ENCODE data around the gene HCN2. TPM values are rescaled to one million over a fixed set of nuclear protein-coding genes. Genes with fewer than 3 reads are reported as not detected.

Gene HCN2
- total and polyA plus RNA-seq, 2 of the 13 experiments (the other 11 are each of a cell fraction or from before 2014, with no cell fraction given): 0.01 TPM; not detected in 1

GRCh38 chr19:646779-647565 lies 57.3 kb downstream of the HCN2 start (continued):
- TF ChIP-seq CBX2 (IDR thresholded peaks at IDR 0.05; ENCODE audit: low read depth, low read length) (no peak), CBX2 (CRISPR knock-in tag; IDR thresholded peaks at IDR 0.05; ENCODE audit: low read depth) (no peak), SP5 (CRISPR knock-in tag; IDR thresholded peaks at IDR 0.05; ENCODE audit: borderline replicate concordance, low read depth) (no peak), ZNF777 (CRISPR knock-in tag; IDR thresholded peaks at IDR 0.05) (no peak), CERS6 (CRISPR knock-in tag; IDR thresholded peaks at IDR 0.05) (no peak), GPBP1L1 (CRISPR knock-in tag; IDR thresholded peaks at IDR 0.05) (no peak), ZNF274 (CRISPR knock-in tag; IDR thresholded peaks at IDR 0.05) (no peak), ZBTB21 (CRISPR knock-in tag; IDR thresholded peaks at IDR 0.05) (no peak), SMAD1 (CRISPR knock-in tag; IDR thresholded peaks at IDR 0.05; ENCODE audit: borderline replicate concordance, low read depth) (no peak), RFXAP (CRISPR knock-in tag; IDR thresholded peaks at IDR 0.05; ENCODE audit: borderline replicate concordance) (no peak), FOXA3 (CRISPR knock-in tag; IDR thresholded peaks at IDR 0.05) (no peak), SMARCE1 (IDR thresholded peaks at IDR 0.05; ENCODE audit: borderline replicate concordance) (no peak), TSC22D2 (CRISPR knock-in tag; IDR thresholded peaks at IDR 0.05; ENCODE audit: borderline replicate concordance) (no peak), ATF7-NPFF (CRISPR knock-in tag; IDR thresholded peaks at IDR 0.05; ENCODE audit: low read depth) (no peak), POLR2A (IDR thresholded peaks at IDR 0.05; ENCODE audit: insufficient read depth in 1 of 2, low read depth in 2 of 2, low read length in 2 of 2) (peak in 1 of 2 experiments; percentile 41; a peak in 1 of 4 replicates), HMGXB3 (CRISPR knock-in tag; IDR thresholded peaks at IDR 0.05; ENCODE audit: borderline replicate concordance) (no peak)
- TF ChIP-seq, protein P1, sequence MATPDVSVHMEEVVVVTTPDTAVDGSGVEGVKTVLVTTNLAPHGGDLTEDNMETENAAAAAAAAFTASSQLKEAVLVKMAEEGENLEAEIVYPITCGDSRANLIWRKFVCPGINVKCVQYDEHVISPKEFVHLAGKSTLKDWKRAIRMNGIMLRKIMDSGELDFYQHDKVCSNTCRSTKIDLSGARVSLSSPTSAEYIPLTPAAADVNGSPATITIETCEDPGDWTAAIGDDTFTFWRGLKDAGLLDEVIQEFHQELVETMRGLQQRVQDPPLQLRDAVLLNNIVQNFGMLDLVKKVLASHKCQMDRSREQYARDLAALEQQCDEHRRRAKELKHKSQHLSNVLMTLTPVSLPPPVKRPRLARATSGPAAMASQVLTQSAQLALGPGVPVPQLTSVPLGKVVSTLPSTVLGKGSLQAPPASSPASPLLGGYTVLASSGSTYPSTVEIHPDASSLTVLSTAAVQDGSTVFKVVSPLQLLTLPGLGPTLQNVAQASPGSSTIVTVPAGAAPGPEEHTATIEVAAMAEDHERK (CRISPR knock-in tag; IDR thresholded peaks at IDR 0.05; ENCODE audit: low read depth): no peak
- TF ChIP-seq, protein P2, sequence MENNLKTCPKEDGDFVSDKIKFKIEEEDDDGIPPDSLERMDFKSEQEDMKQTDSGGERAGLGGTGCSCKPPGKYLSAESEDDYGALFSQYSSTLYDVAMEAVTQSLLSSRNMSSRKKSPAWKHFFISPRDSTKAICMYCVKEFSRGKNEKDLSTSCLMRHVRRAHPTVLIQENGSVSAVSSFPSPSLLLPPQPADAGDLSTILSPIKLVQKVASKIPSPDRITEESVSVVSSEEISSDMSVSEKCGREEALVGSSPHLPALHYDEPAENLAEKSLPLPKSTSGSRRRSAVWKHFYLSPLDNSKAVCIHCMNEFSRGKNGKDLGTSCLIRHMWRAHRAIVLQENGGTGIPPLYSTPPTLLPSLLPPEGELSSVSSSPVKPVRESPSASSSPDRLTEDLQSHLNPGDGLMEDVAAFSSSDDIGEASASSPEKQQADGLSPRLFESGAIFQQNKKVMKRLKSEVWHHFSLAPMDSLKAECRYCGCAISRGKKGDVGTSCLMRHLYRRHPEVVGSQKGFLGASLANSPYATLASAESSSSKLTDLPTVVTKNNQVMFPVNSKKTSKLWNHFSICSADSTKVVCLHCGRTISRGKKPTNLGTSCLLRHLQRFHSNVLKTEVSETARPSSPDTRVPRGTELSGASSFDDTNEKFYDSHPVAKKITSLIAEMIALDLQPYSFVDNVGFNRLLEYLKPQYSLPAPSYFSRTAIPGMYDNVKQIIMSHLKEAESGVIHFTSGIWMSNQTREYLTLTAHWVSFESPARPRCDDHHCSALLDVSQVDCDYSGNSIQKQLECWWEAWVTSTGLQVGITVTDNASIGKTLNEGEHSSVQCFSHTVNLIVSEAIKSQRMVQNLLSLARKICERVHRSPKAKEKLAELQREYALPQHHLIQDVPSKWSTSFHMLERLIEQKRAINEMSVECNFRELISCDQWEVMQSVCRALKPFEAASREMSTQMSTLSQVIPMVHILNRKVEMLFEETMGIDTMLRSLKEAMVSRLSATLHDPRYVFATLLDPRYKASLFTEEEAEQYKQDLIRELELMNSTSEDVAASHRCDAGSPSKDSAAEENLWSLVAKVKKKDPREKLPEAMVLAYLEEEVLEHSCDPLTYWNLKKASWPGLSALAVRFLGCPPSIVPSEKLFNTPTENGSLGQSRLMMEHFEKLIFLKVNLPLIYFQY (CRISPR knock-in tag; IDR thresholded peaks at IDR 0.05; ENCODE audit: borderline replicate concordance): no peak

Data from HepG2 (cell line).